GM10266 (cell line): ENCODE results near the gene ABTB2.

ENCODE experiments used
- DNase-seq: peaks from one replicate; pipeline ENCODE4 v3.0.0; 2012; ENCODE audit errors: extremely low spot score
- CTCF ChIP-seq: IDR thresholded peaks from 2 replicates; pipeline ENCODE4 v1.5.1; 2012; ENCODE audit warnings: mild to moderate bottlenecking, low read depth; ENCODE audit not compliant: control insufficient read depth, insufficient read depth; ENCODE audit errors: missing control alignments

Gene ABTB2

GRCh38 chr11:34360046-34360445 is 2.2 kb upstream of the ABTB2 start:
- DNase-seq, result no peak
- no peak for TF ChIP-seq CTCF

GRCh38 chr11:34359548-34359891 is 1.7 kb upstream of the ABTB2 start:
- no peak for TF ChIP-seq CTCF
- DNase-seq, result peak; percentile 41

- peak; percentile 77 for TF ChIP-seq CTCF
- peak; percentile 73 for DNase-seq
Observed at GRCh38 chr11:34358728-34359547, 1.1 kb upstream of the ABTB2 start.

GRCh38 chr11:34358258-34358727 is 483 bp upstream of the ABTB2 start:
- no peak for TF ChIP-seq CTCF
- DNase-seq, result peak; percentile 35

GRCh38 chr11:34356913-34357700 is 703 bp downstream of the ABTB2 start:
- TF ChIP-seq CTCF, result peak; percentile 11
- peak; percentile 51 for DNase-seq

GRCh38 chr11:34356576-34356912 is 1.3 kb downstream of the ABTB2 start:
- no peak for TF ChIP-seq CTCF
- DNase-seq, result no peak

GRCh38 chr11:34356130-34356529 is 1.7 kb downstream of the ABTB2 start:
- peak; percentile 22 for DNase-seq
- no peak for TF ChIP-seq CTCF
